GM12865 (cell line): ENCODE measurements around the gene ADAMTS3.

Source experiments
- DNase-seq: peaks from one replicate; pipeline ENCODE4 v3.0.0; 2010; ENCODE audit warnings: low read depth
- H3K4me3 ChIP-seq: 2 replicates; pipeline ENCODE4 v1.5.1; 2011; ENCODE audit warnings: mild to moderate bottlenecking, low read depth, low read length, control low read depth
- TF ChIP-seq, protein P1 (sequence below): IDR thresholded peaks from 2 replicates; pipeline ENCODE4 v1.5.1; 2011; ENCODE audit warnings: low read length, control low read depth, low read depth, inconsistent platforms; ENCODE audit not compliant: insufficient read depth; ENCODE audit errors: missing control alignments

The ADAMTS3 gene

DNA sequence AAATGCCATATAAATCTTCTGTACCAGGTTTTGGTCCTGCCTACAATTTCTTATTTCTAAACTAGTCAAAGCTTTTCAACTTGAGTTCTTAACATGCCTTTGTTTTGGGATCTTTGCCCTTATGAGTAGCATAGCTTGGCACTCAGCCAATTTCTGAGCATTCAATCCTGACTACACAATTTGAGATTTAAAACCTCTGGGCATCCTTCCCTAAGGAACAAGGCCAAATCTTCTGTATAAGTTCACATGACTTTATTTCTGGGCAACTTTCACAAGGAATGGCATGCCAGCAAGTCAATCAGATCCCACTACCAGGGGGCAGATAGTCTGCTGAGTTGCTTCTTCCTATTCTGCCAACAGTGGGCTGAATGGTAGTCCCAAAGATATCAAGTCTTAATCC lies 254.2 kb downstream of the ADAMTS3 start:
- H3K4me3 ChIP-seq: no peak overlapping the region
- no peak for DNase-seq
- TF ChIP-seq, protein P1, sequence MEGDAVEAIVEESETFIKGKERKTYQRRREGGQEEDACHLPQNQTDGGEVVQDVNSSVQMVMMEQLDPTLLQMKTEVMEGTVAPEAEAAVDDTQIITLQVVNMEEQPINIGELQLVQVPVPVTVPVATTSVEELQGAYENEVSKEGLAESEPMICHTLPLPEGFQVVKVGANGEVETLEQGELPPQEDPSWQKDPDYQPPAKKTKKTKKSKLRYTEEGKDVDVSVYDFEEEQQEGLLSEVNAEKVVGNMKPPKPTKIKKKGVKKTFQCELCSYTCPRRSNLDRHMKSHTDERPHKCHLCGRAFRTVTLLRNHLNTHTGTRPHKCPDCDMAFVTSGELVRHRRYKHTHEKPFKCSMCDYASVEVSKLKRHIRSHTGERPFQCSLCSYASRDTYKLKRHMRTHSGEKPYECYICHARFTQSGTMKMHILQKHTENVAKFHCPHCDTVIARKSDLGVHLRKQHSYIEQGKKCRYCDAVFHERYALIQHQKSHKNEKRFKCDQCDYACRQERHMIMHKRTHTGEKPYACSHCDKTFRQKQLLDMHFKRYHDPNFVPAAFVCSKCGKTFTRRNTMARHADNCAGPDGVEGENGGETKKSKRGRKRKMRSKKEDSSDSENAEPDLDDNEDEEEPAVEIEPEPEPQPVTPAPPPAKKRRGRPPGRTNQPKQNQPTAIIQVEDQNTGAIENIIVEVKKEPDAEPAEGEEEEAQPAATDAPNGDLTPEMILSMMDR: no peak

DNA sequence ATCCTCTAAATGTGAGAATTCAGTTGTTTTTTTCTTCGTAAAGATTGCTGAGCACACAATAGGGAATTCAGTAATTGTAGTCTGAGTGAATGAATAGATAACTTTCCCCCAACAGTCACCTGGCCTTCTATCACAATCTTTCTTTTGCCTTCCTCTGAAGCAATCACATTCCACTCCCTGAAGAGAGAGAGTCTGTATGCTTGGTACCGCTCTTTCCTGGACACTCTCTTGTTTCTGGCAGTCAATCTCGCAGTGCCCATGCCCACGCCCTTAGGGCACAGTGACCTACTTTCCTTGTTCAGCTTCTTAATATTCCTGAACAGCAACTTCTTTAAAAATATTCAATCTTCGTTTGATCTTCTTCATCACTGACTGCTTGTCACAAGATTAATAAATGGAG lies 255.9 kb downstream of the ADAMTS3 start:
- no peak for DNase-seq
- H3K4me3 ChIP-seq: no peak overlapping the region
- TF ChIP-seq, protein P1: no peak

DNA sequence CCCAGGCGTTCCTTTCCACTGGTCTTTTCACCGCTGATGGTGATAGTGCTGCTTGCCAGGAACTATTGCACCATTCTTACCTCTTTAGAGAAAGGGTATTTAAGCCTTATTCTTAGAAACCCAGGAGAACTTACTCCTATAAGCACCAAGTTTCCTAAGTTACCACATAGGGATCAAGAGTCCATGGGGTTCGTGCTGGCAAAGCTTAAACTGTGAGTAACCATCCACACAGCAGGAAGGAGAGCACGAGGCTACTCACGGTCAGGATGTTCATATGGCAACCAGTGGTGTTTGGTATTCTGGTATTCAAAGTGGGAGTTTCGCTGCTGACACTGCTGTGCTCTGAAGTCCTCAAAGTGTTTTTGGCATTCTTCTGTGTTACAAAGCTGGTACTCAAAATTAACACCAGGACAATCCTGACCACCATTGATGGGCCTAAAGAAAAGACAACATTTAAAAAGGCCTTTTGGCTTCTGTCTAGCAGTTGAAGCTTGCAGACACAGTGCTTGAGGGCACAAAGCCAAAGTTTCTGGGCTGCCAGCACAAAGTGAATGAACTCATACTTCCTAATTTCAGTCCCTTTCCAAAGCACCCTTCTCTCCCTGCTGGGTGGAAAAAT lies 256.9 kb downstream of the ADAMTS3 start:
- peak; percentile 33 for DNase-seq
- H3K4me3 ChIP-seq: no peak overlapping the region
- TF ChIP-seq, protein P1: no peak

DNA sequence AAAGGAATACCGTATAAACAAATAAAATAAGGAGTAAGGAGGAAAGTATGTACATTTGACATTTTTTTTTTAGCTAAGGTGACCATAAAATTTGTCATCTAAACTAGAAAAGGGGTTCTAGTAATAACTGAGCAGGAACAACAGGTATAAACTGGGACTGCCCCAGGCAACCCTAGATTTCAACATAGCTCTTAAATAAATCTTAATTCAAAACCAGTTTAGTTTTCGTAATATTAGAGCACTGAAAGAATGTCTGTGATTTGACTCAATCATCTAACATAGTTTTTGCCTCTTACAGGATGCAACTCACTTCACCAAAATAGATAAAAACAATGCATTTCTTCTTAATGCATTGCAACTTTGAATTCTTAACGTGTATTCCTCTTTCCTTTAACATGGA lies 257.7 kb downstream of the ADAMTS3 start:
- no peak overlapping the region for H3K4me3 ChIP-seq
- TF ChIP-seq, protein P1: no peak
- no peak for DNase-seq

DNA sequence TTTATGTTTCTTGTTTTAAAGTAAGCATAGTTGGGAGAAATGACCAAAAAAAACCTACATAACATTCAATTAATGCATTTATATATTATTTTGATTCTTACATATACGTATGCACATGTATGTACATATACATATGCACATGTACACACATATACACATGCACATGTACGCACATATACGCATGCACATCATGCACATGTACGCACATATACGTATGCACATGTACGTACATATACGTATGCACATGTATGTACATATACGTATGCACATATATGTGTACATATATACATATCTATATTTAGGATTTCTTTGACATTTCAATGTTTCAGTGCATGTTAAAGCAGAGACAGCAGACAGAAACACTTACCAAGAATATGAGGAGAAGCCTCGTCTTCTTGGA lies 263.4 kb downstream of the ADAMTS3 start:
- no peak overlapping the region for H3K4me3 ChIP-seq
- TF ChIP-seq, protein P1: no peak
- DNase-seq: no peak

DNA sequence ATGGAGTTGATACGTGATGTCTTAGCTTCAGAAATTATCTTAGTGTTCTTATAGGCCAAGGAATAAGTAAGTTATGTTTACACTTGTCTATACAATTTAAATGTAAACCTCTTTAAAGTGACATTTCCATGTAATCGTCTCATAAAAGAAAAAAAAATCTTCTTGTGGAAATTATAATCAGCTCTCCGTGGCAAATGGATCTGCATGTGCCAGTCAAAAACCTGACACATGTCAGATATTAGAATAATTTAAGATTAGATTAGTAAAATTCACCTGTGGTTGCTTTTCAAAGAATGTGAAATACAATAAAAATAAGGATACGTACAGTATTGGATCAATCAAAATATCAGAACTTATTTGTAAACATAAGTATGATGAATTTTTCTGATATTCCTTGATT lies 263.9 kb downstream of the ADAMTS3 start:
- TF ChIP-seq, protein P1: no peak
- no peak overlapping the region for H3K4me3 ChIP-seq
- DNase-seq: no peak
